GM11168 (cell line): ENCODE measurements around the gene HOXA7.

Source experiments
- in situ Hi-C: fragments of 300-500 bp; cut with MboI; formaldehyde crosslinking; loops from one replicate; pipeline ENCODE4 v1.12.0; 2022; ENCODE audit warnings: low sequenced_read_pairs; ENCODE audit not compliant: unreplicated experiment

HOXA7 gene

DNA sequence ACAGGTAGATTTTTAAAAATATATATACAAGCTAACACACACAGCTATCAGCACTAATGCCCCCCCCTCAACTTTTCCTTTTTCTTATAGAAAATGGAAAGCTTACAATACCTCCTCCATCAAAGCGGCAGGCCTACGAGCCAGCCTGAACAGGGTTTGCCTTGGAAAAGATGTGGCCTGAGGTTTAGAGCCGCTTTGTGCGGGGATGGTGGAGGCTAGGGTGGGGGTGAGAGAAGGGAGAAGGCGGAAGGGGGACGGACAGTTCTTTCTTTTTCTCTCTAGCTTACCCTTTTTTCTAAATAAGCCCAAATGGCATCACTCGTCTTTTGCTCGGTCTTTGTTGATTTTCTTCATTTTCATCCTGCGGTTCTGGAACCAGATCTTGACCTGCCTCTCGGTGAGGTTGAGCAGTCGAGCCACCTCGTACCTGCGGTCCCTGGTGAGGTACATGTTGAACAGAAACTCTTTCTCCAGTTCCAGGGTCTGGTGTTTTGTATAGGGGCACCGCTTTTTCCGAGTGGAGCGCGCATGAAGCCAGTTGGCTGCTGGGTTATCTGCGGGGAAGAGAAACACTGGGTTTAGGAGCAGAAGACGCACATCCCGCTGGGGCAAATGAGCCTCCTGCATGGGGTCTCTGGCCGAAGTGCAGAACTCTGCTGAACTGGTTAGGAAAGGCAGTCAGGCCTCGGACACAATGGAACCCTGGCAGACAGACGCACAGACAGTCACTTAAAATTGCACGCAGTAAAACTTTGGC lies 7.0 kb upstream of the HOXA7 start:
- in situ Hi-C loops, result no loop called here

DNA sequence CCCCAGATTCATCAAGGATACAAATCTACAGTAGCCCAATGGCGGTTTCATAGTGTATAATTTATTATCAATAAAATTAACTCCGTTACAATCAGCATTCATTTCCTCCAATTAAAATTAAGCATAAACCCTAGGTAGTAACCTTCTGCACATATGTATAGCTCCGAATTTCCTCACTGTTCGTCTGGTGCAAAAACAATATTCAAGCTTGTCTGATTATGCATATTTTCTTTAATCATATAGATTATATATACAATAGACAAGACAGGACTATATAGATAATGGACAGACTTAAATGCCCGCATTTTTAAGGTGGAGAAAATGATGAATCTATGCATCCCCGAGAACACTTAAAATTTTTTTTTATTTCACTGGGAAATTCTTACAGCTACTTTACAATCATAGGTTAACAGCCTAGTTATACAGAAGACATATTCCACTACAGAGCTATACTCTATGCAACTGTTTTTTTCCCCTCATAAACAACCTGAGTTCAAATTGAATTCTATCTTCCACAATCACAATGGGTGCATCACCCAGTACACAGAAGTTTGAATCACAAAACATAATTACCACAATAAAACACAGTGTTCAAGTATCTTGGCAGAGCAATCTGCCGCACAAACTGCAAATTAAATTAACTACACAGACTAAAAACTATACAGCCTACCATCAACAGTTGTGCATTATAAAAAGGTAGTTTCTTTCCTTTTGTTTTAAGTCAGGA lies 6.2 kb upstream of the HOXA7 start:
- in situ Hi-C loops, result no loop called here

- in situ Hi-C loops, result no loop called here
Observed at GRCh38 chr7:27161721-27162560, 5.5 kb upstream of the HOXA7 start.

GRCh38 chr7:27161214-27161720 lies 4.8 kb upstream of the HOXA7 start:
- in situ Hi-C loops, result no loop called here

GRCh38 chr7:27160546-27161213 lies 4.2 kb upstream of the HOXA7 start:
- in situ Hi-C loops, result no loop called here

GRCh38 chr7:27160145-27160545 lies 3.7 kb upstream of the HOXA7 start:
- in situ Hi-C loops, result no loop called here

GRCh38 chr7:27159266-27160144 lies 3.0 kb upstream of the HOXA7 start:
- in situ Hi-C loops, result loop anchor here (10.0 kb wide), 2 partner anchors 655 to 795 kb away; no protein-coding TSS in a partner anchor

- in situ Hi-C loops, result loop anchor here (10.0 kb wide), 2 partner anchors 654 to 794 kb away; no protein-coding TSS in a partner anchor
Observed at GRCh38 chr7:27158436-27159265, 2.2 kb upstream of the HOXA7 start.

DNA sequence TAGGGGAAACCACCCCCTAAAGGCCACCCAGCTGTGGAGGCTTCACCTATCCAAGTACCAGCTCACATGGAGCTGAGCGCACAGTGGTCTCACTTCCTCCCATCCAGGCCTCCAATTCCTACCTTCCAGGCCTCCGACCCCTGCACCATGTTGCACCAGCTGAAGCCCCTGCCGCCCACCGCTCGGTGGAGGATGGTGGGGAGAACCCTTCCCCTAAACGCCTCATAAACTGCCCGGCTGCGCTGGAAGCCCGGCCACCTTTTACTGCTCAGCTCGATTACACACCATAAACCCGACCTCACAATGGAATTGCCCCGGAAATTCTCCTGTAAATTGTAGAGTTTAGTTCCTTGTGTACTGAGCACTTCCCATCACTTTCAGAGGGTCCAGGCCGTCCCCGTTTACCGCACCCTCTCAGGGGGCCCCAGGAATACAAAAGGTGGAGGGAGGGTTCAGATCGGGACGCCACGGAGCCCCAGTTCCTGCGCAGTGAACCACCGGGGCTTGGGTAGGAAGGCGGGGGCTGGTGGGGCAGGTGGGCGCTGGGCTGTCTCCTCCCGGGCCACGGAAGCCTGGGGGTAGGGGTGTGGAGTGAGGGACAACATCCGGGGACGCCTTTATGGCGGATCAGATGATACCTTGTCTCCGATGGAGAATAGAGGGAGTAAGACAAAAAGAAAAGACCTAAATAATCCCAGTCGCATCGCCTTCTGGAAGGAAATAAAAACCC lies 1.4 kb upstream of the HOXA7 start:
- in situ Hi-C loops, result loop anchor here (10.0 kb wide), 2 partner anchors 653 to 793 kb away; no protein-coding TSS in a partner anchor

- in situ Hi-C loops, result loop anchor here (10.0 kb wide), 2 partner anchors 652 to 792 kb away; no protein-coding TSS in a partner anchor
Observed at GRCh38 chr7:27156916-27157701, 634 bp upstream of the HOXA7 start.

GRCh38 chr7:27155816-27156507 lies 513 bp downstream of the HOXA7 start:
- in situ Hi-C loops, result loop anchor here (10.0 kb wide), 2 partner anchors 651 to 791 kb away; no protein-coding TSS in a partner anchor

DNA sequence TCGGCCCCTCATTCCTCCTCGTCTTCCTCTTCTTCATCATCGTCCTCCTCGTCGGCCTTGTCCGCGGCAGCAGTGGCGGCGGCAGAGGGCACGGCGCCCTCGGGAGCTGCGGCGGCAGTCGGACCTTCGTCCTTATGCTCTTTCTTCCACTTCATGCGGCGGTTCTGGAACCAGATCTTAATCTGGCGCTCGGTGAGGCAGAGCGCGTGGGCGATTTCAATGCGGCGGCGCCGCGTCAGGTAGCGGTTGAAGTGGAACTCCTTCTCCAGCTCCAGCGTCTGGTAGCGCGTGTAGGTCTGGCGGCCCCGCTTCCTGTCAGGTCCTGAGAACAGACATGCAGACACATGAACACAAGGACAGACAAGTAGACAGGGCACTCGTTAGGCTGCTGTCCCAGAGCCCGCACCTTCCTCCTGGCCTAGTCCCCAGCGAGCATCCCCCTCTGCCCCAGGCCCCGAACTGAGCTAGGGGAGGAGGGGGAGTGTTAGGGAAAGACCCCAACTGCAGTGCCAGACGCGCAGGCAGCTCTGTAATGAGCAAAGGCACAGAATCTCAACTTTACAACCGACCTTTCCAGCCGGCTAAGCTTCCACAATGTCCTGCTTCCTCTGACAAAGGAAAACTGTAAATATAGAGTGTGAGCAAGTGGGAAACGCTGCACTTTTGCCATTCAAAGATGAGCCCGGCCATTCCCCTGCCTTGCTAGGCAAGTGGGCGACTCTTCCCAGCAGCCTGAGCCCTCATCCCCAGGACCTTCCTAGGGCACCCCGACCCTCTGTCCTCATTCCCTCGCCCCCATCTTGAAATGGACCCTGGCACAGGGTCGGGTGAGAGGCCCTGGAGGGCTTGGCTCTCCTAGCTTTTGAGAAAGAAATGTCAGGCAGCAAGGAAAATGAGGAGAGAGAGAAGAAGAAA lies 1.3 kb downstream of the HOXA7 start:
- in situ Hi-C loops, result loop anchor here (10.0 kb wide), 2 partner anchors 650 to 790 kb away; no protein-coding TSS in a partner anchor

GRCh38 chr7:27154369-27154768 lies 2.1 kb downstream of the HOXA7 start:
- in situ Hi-C loops, result loop anchor here (10.0 kb wide), 2 partner anchors 650 to 790 kb away; no protein-coding TSS in a partner anchor

DNA sequence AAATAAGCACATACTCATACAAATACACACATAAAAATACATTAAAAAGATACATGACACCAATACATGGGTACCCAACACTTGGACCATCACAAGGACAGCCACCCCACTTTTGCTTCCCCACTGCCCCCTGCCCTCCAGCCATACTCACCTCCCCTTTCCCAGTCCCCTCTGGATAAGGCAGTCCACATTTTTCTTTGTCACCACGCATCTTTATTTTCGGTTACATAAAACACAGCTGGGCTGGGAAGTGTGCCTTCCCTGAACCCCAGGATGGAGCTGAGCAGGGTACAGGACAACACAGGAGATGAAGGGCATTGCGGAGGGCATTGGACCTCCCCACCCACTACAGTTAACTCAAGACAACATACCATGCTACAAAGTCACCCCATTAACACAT lies 2.9 kb downstream of the HOXA7 start:
- in situ Hi-C loops, result loop anchor here (10.0 kb wide), 2 partner anchors 649 to 789 kb away; no protein-coding TSS in a partner anchor
